ENCODE results near the gene BAG5. TPM values are rescaled to one million over a fixed set of nuclear protein-coding genes. Genes with fewer than 3 reads are reported as not detected.
"Not testable (repeated sequence)": the region's sequence is repeated elsewhere in the genome, so short reads cannot be mapped to it uniquely, and the experiment has no call there.

The BAG5 gene
- total RNA-seq = 24.2 TPM

- peak; percentile 83 for DNase-seq (ENCODE audit: low spot score)
Measured at GRCh38 chr14:103562429-103563225, at the start of gene BAG5, which contains the start of gene COA8. Gene BAG5, minus strand, starts transcription at chr14:103562657. Its CDS starts 1,493 bp downstream, at chr14:103561164. Gene COA8, plus strand, starts transcription at chr14:103562960. Its CDS starts 42 bp downstream, at chr14:103563002.

DNA sequence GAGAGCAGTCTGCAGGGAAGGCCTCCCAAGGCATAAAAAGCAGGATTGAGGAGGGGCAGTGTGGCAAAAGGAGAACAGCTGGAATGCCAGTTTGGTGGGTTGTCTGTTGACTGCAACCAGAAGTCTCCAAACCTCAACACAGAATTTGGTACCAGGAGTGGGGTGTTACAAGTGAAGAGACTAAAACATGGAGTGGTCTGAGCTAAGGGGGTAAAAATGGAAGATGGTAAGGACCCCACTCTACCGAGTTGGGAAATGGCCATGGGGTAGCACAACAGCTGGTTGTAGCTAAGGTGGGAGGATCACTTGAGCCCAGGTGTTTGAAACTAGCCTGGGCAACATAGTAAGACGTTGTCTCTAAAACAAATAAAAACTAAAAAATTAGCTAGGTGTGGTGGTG lies 48.8 kb upstream of the BAG5 start:
- DNase-seq (ENCODE audit: low spot score) = no peak

- not testable (repeated sequence) for DNase-seq (ENCODE audit: low spot score)
Measured at GRCh38 chr14:103609081-103609480, 46.6 kb upstream of the BAG5 start.

- DNase-seq (ENCODE audit: low spot score) = no peak
Measured at GRCh38 chr14:103607822-103608221, 45.4 kb upstream of the BAG5 start.

DNA sequence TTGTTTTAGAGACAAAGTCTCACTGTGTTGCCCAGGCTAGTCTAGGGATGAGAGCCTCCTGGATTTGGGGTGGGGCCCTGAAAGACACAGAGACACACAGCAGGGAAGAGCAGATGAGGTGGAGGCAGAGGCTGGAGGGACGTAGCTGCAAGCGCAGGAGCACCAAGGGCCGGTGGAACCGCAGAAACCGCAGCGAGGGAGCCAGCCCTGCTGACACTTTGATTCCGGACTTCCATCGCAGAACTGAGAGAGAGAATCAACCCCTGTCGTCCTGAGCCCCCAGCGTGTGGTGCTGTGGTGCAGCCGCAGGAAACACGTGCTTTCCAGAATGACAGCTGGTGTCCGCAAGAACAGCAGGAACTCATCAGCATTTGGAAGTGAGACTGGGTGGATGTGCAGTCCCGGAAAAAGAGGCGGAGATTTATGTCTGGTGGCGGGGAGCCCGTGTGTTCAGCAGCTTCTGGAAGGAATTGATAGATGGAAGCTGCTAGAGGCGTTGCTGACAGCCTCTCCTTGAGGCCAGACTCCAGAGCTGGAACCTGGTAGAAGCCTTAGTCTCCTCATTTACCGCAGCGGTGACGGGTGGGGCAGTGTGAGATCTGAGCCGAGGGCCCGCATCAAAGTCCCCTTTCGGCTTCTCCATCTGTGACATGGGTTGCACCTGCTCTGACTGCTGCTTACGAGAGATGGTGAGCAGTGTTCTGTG lies 44.7 kb upstream of the BAG5 start:
- peak; percentile 81 for DNase-seq (ENCODE audit: low spot score)

DNA sequence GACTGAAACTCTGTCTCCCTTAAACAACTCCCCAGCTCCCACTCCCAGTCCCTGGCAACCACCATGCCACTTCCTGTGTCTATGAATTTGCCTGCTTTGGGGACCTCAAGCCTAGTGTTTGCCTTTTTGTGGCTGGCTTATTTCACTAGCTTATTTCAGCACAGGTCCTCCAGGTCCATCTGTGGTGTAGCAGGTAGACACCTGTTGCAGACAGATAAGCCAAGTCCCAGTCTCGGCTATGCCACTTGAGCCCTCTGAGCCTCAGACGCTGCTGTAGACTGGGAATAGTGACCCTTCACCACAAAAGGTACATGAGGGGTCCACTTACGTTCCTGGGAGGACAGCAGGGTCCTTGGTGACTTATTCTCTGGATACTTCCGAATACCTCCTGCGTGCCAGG lies 42.2 kb upstream of the BAG5 start:
- no peak for DNase-seq (ENCODE audit: low spot score)

- no peak for DNase-seq (ENCODE audit: low spot score)
Measured at GRCh38 chr14:103600503-103600902, 38.0 kb upstream of the BAG5 start.

- DNase-seq (ENCODE audit: low spot score) = no peak
Measured at GRCh38 chr14:103597623-103598377, 35.3 kb upstream of the BAG5 start.

GRCh38 chr14:103594265-103594664 lies 31.8 kb upstream of the BAG5 start:
- peak; percentile 17 for DNase-seq (ENCODE audit: low spot score)

GRCh38 chr14:103593577-103593976 lies 31.1 kb upstream of the BAG5 start:
- no peak for DNase-seq (ENCODE audit: low spot score)

DNA sequence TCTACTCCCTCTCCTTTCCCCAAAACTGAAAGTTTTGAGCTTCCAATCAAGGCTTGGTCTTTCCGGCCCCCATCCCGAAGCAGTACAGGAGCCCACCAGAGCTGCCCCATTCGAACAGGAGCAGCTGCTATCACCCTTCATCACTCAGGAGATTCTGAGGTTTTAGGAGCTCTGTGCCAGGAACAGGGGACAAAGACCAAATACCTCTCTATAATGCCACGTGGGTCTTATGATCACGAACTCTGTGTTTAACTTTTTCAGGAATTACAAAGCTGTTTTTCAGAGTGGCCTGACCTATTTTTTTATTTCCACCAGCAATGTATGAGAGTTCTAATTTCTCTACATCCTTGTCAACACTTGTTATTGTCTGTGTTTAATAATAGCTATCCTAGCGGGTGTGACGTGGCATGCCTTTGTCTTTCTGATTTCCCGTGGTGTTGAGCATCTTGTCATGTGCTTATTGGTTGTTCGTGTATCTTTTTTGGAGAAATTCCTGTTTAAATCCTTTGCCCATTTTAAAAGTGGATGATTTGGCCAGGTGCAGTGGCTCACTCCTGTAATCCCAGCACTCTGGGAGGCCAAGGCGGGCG lies 22.0 kb upstream of the BAG5 start:
- DNase-seq (ENCODE audit: low spot score) = no peak

DNA sequence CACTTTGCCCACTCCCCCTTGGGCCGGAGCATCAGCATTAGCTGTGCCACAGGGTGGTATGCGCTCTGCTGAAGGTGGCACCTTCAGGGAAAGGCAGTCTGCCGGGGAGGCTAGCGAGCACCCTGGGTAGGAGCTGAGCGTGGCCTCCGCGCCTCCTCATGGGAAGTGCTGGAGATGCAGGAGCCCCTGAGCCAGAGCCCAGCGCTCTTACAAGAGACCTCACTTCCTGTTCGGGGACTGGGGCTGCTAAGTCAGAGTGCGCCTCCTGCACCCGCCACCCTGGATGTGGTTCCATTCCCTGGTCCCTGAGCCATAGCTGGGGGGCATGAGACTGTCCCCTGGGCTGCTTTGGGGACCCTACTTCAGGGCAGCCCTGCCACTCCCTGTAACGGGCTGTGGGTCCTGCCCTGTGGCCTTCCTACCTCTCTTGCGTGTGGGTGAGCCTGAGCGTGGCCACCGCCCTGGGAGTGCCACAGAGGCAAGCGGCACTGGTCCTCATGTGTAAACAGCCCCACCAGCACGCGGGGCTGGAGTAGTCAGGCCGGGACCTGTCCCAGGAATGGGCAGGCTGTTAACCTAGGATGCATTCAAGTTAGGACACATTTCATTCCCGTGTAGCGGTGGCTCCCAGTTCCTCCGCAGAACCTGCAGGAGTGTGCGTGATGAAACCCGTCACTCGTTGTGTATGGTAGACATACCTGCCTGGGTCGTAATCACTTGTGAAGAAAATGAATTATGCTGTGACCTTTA lies 19.7 kb upstream of the BAG5 start:
- DNase-seq (ENCODE audit: low spot score) = no peak

DNA sequence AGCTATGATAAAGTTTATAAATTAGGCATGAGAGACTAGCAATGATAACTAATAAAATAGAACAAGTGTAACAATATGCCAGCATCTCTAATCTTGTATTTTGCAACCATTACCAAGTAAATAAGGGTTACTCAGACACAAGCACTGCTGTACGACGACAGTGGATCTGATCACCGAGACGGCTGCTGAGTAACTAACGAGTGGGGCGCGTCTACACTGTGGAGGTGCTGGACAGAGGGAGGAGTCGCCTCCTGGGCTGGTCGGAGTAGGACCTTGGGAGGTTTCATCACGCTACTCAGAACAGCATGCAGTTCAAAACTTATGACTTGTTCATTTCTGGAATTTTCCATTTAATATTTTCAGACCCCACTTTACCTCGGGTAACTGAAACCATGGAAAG lies 18.7 kb upstream of the BAG5 start:
- DNase-seq (ENCODE audit: low spot score) = no peak

DNA sequence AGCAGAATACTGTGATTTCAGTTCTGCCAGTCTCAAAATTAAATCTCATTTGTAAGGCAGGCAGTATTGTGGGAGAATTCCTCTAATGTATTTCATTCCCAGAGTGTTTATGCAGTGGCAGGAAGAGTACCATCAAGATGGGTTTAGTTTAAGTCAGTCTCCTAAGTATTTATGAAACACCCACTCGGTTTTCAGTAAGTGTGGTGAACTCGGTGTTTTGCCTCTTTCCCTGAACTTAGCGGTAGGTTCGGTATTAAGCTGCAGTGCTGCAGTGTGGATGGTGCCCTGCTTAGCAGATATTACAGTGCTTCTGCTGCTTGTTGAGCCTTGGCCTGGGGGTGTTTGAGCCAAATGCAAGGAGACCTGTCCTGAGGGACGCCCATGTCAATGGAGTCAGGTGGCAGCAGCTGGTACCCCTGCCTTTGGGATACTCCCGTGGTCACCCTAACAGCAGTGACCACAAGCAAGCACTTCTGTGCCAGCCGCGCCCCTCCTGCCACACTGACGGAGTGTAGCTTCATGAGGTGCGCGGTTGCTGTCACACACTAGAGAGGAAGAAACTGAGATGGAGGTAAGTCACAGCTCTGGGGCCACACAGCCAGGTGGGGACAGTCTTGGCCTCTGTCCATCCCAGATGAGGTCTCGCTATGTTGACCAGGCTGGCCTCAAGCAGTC lies 16.1 kb upstream of the BAG5 start:
- DNase-seq (ENCODE audit: low spot score) = no peak

DNA sequence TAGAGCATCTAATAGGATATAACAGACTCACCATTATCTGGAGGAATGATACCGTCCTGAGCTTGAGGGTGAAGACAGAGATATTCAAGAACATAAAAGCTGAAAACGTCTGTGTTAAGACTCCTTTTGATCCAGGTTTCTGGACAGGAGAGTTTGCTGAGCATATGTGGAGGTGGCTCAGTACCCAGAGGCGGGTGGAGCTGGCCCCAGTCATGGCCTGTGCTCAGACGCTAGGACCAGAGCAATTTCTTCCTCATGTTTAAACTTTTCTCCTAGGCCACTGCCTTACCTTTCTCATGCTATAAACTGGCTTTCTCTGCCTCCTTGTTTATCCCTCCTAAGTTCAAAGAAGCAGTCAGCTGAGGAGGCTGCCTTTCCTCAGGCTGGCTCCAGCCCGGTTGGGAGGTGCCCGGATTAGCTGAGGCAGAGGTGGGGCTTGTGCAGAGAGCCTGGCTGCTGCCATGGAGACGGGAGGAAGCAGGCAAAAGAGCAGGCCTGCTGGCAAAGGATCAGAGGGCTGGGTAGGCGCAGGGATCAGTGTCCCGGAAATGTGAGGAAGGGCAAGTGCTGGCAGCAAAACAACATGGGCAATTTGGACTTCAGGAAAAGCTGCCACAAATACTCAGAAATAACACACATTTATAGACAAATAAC lies 14.0 kb upstream of the BAG5 start:
- peak; percentile 94 for DNase-seq (ENCODE audit: low spot score)

GRCh38 chr14:103574707-103575285 lies 12.3 kb upstream of the BAG5 start:
- no peak for DNase-seq (ENCODE audit: low spot score)

GRCh38 chr14:103574104-103574503 lies 11.6 kb upstream of the BAG5 start:
- DNase-seq (ENCODE audit: low spot score) = no peak

DNA sequence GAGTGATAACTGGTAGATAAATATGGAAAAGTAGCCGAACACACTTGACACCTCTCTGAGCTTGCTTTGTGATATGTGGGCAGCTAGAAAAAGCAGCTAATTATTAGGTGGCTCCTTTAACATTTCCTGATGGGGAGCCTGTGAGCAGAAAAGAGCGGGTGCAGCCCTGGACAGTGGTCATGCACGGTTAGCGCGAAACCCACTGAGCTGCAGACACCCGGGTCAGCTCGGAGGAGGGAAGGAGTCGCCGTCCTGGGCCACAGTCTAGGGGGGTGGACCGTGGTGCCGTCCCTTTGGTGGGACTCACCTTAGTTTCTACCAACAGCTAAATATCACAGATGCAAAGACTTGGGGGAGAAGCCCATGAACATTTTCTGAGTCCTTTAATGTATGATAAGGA lies 7.0 kb upstream of the BAG5 start:
- DNase-seq (ENCODE audit: low spot score) = no peak

GRCh38 chr14:103568952-103569351 lies 6.5 kb upstream of the BAG5 start:
- DNase-seq (ENCODE audit: low spot score) = no peak

All from mucosa of gallbladder (tissue), 1 donor.